H1 (cell line): ENCODE data around the gene KRT84. TPM values are rescaled to one million over a fixed set of nuclear protein-coding genes. Genes with fewer than 3 reads are reported as not detected.

ENCODE experiments used
- BACH1 ChIP-seq: IDR thresholded peaks from 2 replicates; pipeline ENCODE4 v1.6.1; 2012; ENCODE audit warnings: low read length, improper control_type of control experiment
- BCL11A ChIP-seq, 2 experiments: IDR thresholded peaks; one replicate each; pipeline ENCODE4 v1.6.1; 2011; ENCODE audit warnings: low read depth in 2 of 2, low read length in 2 of 2, mild to moderate bottlenecking in 2 of 2
- CHD2 ChIP-seq: IDR thresholded peaks from 2 replicates; pipeline ENCODE4 v1.6.1; 2012; ENCODE audit warnings: low read length, improper control_type of control experiment
- HDAC6 ChIP-seq: IDR thresholded peaks from one replicate; pipeline ENCODE4 v1.7.1; 2012; ENCODE audit warnings: low read depth, mild to moderate bottlenecking, inconsistent platforms, low read length, moderate library complexity
- RAD21 ChIP-seq, 2 experiments: IDR thresholded peaks in 1 of 2; conservative IDR thresholded peaks in 1 of 2; 2 replicates each; pipeline ENCODE4 v1.6.1; 2011; ENCODE audit warnings: low read depth in 2 of 2, low read length in 2 of 2, improper control_type of control experiment in 1 of 2, inconsistent platforms in 1 of 2, mild to moderate bottlenecking in 1 of 2, moderate library complexity in 1 of 2
- SAP30 ChIP-seq: fragments of 300-600 bp; sonication (generic); IDR thresholded peaks from 2 replicates; pipeline ENCODE4 v1.7.1; 2012; ENCODE audit warnings: low read length, moderate library complexity, mild to moderate bottlenecking, inconsistent platforms; ENCODE audit not compliant: insufficient read depth, insufficient replicate concordance
- SUZ12 ChIP-seq: fragments of 200-600 bp; sonication (generic); IDR thresholded peaks from 2 replicates; pipeline ENCODE4 v1.6.1; 2012; ENCODE audit warnings: mild to moderate bottlenecking, inconsistent platforms, low read length, moderate library complexity, mixed read lengths
- polyA plus RNA-seq, 7 experiments: library from polyadenylated mRNA; depleted of rRNA in 3 of 7; stranded (reverse) in 5 of 7; unstranded in 2 of 7; fragments of >200 nt in 5 of 7; fragments of 200-250 nt in 2 of 7; gene quantifications; 1 replicate in 5 of 7; 2 replicates in 1 of 7; 4 replicates in 1 of 7; pipeline versions ENCODE4 v1.2.1 to v1.2.3, GENCODE V29; 2011 to 2013; ENCODE audit warnings: missing spikeins in 2 of 7, mixed read lengths in 2 of 7
- total RNA-seq: library from RNA; stranded (reverse); fragmentation: NEBNext Ultra II Directional; extraction: Animal tissue kit (Norgen Biotek cat#: 25700); gene quantifications from 2 replicates; pipeline ENCODE4 v1.2.1, GENCODE V29; 2021
- TF ChIP-seq, protein P1 (sequence below): fragments of 300-600 bp; sonication (generic); IDR thresholded peaks from 2 replicates; pipeline ENCODE4 v1.7.1; 2012; ENCODE audit warnings: low read length, moderate library complexity, mild to moderate bottlenecking, inconsistent platforms; ENCODE audit not compliant: insufficient replicate concordance
- TF ChIP-seq, protein P2 (sequence below): IDR thresholded peaks from 2 replicates; pipeline ENCODE4 v1.6.1; 2012; ENCODE audit warnings: low read length, inconsistent platforms

Gene KRT84
- total and polyA plus RNA-seq, 2 of the 8 experiments (the other 6 are each of a cell fraction or from before 2014, with no cell fraction given): not detected

DNA sequence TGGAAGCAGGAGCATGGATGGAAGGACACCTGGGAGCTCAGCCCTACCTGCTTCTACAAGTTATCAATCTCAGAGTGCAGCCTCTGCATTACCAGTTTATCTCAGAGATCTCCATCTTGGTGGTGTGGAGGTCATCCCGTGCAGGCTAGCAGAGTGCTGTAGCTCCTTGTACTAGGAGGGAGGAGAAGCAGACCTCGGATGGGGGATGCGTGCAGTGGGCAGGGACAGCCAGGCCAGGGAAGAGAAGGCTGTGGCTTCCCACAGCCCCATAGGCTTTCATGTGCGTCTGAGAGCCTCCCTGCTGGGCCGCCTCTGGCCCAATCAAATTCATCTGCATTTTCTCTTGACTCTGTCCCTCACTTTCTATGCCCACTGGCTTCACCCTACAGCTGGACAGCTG lies 29.5 kb upstream of the KRT84 start (continued):
- TF ChIP-seq, protein P1, sequence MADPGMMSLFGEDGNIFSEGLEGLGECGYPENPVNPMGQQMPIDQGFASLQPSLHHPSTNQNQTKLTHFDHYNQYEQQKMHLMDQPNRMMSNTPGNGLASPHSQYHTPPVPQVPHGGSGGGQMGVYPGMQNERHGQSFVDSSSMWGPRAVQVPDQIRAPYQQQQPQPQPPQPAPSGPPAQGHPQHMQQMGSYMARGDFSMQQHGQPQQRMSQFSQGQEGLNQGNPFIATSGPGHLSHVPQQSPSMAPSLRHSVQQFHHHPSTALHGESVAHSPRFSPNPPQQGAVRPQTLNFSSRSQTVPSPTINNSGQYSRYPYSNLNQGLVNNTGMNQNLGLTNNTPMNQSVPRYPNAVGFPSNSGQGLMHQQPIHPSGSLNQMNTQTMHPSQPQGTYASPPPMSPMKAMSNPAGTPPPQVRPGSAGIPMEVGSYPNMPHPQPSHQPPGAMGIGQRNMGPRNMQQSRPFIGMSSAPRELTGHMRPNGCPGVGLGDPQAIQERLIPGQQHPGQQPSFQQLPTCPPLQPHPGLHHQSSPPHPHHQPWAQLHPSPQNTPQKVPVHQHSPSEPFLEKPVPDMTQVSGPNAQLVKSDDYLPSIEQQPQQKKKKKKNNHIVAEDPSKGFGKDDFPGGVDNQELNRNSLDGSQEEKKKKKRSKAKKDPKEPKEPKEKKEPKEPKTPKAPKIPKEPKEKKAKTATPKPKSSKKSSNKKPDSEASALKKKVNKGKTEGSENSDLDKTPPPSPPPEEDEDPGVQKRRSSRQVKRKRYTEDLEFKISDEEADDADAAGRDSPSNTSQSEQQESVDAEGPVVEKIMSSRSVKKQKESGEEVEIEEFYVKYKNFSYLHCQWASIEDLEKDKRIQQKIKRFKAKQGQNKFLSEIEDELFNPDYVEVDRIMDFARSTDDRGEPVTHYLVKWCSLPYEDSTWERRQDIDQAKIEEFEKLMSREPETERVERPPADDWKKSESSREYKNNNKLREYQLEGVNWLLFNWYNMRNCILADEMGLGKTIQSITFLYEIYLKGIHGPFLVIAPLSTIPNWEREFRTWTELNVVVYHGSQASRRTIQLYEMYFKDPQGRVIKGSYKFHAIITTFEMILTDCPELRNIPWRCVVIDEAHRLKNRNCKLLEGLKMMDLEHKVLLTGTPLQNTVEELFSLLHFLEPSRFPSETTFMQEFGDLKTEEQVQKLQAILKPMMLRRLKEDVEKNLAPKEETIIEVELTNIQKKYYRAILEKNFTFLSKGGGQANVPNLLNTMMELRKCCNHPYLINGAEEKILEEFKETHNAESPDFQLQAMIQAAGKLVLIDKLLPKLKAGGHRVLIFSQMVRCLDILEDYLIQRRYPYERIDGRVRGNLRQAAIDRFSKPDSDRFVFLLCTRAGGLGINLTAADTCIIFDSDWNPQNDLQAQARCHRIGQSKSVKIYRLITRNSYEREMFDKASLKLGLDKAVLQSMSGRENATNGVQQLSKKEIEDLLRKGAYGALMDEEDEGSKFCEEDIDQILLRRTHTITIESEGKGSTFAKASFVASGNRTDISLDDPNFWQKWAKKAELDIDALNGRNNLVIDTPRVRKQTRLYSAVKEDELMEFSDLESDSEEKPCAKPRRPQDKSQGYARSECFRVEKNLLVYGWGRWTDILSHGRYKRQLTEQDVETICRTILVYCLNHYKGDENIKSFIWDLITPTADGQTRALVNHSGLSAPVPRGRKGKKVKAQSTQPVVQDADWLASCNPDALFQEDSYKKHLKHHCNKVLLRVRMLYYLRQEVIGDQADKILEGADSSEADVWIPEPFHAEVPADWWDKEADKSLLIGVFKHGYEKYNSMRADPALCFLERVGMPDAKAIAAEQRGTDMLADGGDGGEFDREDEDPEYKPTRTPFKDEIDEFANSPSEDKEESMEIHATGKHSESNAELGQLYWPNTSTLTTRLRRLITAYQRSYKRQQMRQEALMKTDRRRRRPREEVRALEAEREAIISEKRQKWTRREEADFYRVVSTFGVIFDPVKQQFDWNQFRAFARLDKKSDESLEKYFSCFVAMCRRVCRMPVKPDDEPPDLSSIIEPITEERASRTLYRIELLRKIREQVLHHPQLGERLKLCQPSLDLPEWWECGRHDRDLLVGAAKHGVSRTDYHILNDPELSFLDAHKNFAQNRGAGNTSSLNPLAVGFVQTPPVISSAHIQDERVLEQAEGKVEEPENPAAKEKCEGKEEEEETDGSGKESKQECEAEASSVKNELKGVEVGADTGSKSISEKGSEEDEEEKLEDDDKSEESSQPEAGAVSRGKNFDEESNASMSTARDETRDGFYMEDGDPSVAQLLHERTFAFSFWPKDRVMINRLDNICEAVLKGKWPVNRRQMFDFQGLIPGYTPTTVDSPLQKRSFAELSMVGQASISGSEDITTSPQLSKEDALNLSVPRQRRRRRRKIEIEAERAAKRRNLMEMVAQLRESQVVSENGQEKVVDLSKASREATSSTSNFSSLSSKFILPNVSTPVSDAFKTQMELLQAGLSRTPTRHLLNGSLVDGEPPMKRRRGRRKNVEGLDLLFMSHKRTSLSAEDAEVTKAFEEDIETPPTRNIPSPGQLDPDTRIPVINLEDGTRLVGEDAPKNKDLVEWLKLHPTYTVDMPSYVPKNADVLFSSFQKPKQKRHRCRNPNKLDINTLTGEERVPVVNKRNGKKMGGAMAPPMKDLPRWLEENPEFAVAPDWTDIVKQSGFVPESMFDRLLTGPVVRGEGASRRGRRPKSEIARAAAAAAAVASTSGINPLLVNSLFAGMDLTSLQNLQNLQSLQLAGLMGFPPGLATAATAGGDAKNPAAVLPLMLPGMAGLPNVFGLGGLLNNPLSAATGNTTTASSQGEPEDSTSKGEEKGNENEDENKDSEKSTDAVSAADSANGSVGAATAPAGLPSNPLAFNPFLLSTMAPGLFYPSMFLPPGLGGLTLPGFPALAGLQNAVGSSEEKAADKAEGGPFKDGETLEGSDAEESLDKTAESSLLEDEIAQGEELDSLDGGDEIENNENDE: no peak
- TF ChIP-seq SUZ12 (no peak), BCL11A (IDR thresholded peaks at IDR 0.05; ENCODE audit: low read depth in 2 of 2, low read length in 2 of 2) (no peak), HDAC6 (no peak), BACH1 (no peak), SAP30 (no peak), CHD2 (no peak), RAD21 (IDR thresholded peaks at IDR 0.05 in 1 of 2, conservative IDR thresholded peaks at IDR 0.05 in 1 of 2; ENCODE audit: low read depth in 2 of 2, low read length in 2 of 2) (no peak)
- TF ChIP-seq, protein P2, sequence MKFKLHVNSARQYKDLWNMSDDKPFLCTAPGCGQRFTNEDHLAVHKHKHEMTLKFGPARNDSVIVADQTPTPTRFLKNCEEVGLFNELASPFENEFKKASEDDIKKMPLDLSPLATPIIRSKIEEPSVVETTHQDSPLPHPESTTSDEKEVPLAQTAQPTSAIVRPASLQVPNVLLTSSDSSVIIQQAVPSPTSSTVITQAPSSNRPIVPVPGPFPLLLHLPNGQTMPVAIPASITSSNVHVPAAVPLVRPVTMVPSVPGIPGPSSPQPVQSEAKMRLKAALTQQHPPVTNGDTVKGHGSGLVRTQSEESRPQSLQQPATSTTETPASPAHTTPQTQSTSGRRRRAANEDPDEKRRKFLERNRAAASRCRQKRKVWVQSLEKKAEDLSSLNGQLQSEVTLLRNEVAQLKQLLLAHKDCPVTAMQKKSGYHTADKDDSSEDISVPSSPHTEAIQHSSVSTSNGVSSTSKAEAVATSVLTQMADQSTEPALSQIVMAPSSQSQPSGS: no peak
